ENCODE data around the gene RNF152.

The RNF152 gene

DNA sequence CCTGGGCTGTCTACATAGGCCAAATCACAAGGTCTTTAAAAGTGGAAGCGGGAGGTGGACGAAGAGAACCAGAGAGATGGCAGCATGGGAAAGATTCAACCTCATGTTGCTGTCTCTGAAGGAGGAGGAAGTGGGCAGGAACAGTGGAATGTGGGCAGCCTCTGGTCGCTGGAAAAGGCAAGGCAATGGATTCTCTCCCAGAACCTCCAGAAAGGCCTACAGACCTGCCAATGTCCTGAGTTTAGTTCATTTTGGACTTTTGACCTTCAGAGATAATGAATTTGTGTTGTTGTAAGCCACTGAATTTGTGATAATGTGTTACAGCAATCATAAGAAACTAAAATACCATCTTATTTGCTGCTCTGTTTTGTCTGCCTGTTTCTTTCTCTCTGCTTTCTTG is 122.5 kb downstream of the RNF152 start:
- Histone ChIP-seq H3K9ac (no peak overlapping the region), H3K9me3 (ENCODE audit: control insufficient read depth, low read length) (no peaks in the 10 kb centered on the region), H3K4me2 (ENCODE audit: low read length) (no peak overlapping the region), H3K27me3 (ENCODE audit: control insufficient read depth, insufficient read depth, low read length) (no peaks in the 10 kb centered on the region), H3K4me1 (no peaks in the 10 kb centered on the region), H3K79me2 (no peaks in the 10 kb centered on the region), H3K36me3 (ENCODE audit: control insufficient read depth, insufficient read depth, low read length) (no peaks in the 10 kb centered on the region), H3K27ac (no peak overlapping the region), H2AFZ (no peak overlapping the region), H3K4me3 (ENCODE audit: low read depth, low read length) (no peak overlapping the region)
- TF ChIP-seq, protein P1, sequence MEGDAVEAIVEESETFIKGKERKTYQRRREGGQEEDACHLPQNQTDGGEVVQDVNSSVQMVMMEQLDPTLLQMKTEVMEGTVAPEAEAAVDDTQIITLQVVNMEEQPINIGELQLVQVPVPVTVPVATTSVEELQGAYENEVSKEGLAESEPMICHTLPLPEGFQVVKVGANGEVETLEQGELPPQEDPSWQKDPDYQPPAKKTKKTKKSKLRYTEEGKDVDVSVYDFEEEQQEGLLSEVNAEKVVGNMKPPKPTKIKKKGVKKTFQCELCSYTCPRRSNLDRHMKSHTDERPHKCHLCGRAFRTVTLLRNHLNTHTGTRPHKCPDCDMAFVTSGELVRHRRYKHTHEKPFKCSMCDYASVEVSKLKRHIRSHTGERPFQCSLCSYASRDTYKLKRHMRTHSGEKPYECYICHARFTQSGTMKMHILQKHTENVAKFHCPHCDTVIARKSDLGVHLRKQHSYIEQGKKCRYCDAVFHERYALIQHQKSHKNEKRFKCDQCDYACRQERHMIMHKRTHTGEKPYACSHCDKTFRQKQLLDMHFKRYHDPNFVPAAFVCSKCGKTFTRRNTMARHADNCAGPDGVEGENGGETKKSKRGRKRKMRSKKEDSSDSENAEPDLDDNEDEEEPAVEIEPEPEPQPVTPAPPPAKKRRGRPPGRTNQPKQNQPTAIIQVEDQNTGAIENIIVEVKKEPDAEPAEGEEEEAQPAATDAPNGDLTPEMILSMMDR (IDR thresholded peaks at IDR 0.05), result no peak

DNA sequence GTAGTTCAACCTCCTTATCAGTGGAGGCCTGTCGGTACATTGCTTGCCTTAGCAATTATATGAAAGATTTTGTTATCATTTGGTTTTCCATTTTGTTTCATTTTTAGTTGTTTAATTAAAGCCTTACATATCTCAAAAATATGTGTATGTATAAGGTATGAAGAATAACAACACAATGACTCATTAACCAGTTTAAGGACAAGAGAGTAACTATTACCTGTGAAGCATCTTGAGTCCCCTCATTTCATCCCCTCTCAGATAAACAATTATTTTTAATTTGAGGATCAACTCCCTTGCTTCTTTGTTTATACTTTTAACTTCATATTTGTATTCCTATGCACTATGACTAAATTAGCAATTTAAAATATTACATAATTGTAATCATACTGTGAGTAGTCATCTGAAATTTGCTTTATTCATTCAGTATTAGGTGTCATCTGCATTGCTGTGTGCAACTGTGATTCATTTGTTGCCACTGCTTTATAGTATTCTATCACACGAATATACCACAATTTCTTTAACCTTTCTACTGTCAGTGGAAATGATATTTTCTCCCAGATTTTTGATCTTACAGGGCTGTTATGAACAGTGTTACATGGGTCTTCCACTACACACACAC is 126.4 kb downstream of the RNF152 start:
- no peaks in the 10 kb centered on the region for H3K9me3 ChIP-seq (ENCODE audit: control insufficient read depth, low read length)
- no peak overlapping the region for H3K4me2 ChIP-seq (ENCODE audit: low read length)
- H2AFZ ChIP-seq, result no peak overlapping the region
- no peaks in the 10 kb centered on the region for H3K36me3 ChIP-seq (ENCODE audit: control insufficient read depth, insufficient read depth, low read length)
- H3K9ac ChIP-seq, result no peak overlapping the region
- no peaks in the 10 kb centered on the region for H3K27me3 ChIP-seq (ENCODE audit: control insufficient read depth, insufficient read depth, low read length)
- TF ChIP-seq, protein P1 (IDR thresholded peaks at IDR 0.05), result no peak
- no peaks in the 10 kb centered on the region for H3K4me1 ChIP-seq
- no peak overlapping the region for H3K27ac ChIP-seq
- no peaks in the 10 kb centered on the region for H3K79me2 ChIP-seq
- no peak overlapping the region for H3K4me3 ChIP-seq (ENCODE audit: low read depth, low read length)

DNA sequence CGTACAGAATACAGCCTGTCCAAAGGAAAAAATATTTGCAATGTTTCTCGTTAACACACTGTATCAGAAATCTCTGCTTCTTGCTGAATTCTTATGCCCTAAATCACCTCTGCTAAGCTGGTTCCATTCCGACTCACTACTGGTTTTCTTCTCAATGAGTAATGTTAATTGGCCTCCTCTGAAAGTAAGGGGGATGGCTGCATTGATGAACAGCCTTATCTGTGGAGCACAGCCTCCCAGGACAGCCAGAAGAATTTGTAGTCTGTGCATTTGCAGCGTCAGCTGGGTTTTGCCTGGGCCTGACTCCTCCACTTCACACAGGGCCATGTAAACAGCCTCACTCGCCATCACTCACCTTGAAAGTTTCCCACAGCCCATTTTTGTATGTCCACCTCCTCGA is 127.7 kb downstream of the RNF152 start:
- Histone ChIP-seq H3K4me3 (ENCODE audit: low read depth, low read length) (no peak overlapping the region), H3K27me3 (ENCODE audit: control insufficient read depth, insufficient read depth, low read length) (no peaks in the 10 kb centered on the region), H3K9ac (no peak overlapping the region), H3K4me2 (ENCODE audit: low read length) (no peak overlapping the region), H3K79me2 (no peaks in the 10 kb centered on the region), H3K4me1 (no peaks in the 10 kb centered on the region), H3K36me3 (ENCODE audit: control insufficient read depth, insufficient read depth, low read length) (no peaks in the 10 kb centered on the region), H2AFZ (no peak overlapping the region), H3K27ac (no peak overlapping the region), H3K9me3 (ENCODE audit: control insufficient read depth, low read length) (no peaks in the 10 kb centered on the region)
- TF ChIP-seq, protein P1 (IDR thresholded peaks at IDR 0.05), result no peak

DNA sequence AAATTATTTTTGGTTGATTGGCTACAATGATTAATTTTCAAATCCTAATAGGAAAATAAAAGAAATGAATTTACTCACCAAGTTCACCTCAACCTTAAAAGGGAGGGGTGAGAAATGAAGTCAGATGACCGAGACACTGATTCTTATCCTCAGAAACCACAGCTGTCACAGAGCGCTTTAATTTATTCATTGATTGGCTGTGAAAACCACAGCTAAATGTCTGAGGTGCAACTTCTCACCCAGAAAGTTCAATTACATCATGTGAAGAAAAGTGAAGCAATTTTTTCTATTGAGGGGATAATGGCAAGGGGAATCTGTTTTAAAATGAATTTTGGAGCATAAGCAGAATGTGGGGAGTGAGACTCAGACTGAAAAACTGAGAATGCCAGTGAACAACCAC is 128.4 kb downstream of the RNF152 start:
- no peaks in the 10 kb centered on the region for H3K4me1 ChIP-seq
- no peaks in the 10 kb centered on the region for H3K36me3 ChIP-seq (ENCODE audit: control insufficient read depth, insufficient read depth, low read length)
- H3K4me3 ChIP-seq (ENCODE audit: low read depth, low read length), result no peak overlapping the region
- no peaks in the 10 kb centered on the region for H3K27me3 ChIP-seq (ENCODE audit: control insufficient read depth, insufficient read depth, low read length)
- no peak overlapping the region for H3K9ac ChIP-seq
- H3K4me2 ChIP-seq (ENCODE audit: low read length), result no peak overlapping the region
- H3K9me3 ChIP-seq (ENCODE audit: control insufficient read depth, low read length), result no peaks in the 10 kb centered on the region
- H3K27ac ChIP-seq, result no peak overlapping the region
- H3K79me2 ChIP-seq, result no peaks in the 10 kb centered on the region
- TF ChIP-seq, protein P1 (IDR thresholded peaks at IDR 0.05), result no peak
- H2AFZ ChIP-seq, result no peak overlapping the region

DNA sequence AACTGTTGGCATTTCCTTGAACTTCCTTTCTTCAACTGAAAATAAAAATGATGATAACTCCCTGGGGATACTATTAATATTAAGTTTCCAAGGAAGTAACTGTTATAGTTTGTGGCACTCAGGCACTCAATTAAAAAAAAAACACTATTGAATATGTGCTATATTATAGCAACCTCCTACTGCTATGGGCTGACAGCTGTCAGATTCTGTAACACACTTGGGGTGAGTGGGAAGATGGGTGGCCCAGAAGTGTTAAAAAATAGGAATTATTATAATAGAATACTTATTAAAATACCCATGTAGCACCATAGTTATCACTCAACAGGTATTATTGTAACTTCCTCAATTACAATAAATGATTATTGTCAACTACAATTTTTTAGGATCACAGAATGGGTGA is 130.9 kb downstream of the RNF152 start:
- no peaks in the 10 kb centered on the region for H3K4me1 ChIP-seq
- H3K9me3 ChIP-seq (ENCODE audit: control insufficient read depth, low read length), result no peaks in the 10 kb centered on the region
- H3K4me3 ChIP-seq (ENCODE audit: low read depth, low read length), result no peak overlapping the region
- no peak overlapping the region for H3K27ac ChIP-seq
- H3K27me3 ChIP-seq (ENCODE audit: control insufficient read depth, insufficient read depth, low read length), result no peaks in the 10 kb centered on the region
- no peaks in the 10 kb centered on the region for H3K79me2 ChIP-seq
- no peak overlapping the region for H2AFZ ChIP-seq
- no peak overlapping the region for H3K4me2 ChIP-seq (ENCODE audit: low read length)
- no peaks in the 10 kb centered on the region for H3K36me3 ChIP-seq (ENCODE audit: control insufficient read depth, insufficient read depth, low read length)
- H3K9ac ChIP-seq, result no peak overlapping the region
- TF ChIP-seq, protein P1 (IDR thresholded peaks at IDR 0.05), result no peak
